Keratinocyte (primary cell): ENCODE results near the gene TTLL5. TPM values are rescaled to one million over a fixed set of nuclear protein-coding genes. Genes with fewer than 3 reads are reported as not detected.

Experiments used
- DNase-seq: peaks from one replicate; pipeline ENCODE4 v3.0.0-alpha.2; 2011; ENCODE audit warnings: low read depth, missing footprints, low spot score
- FAIRE-seq: peaks from 2 replicates; lab custom pipeline; 2011; peaks lifted over from hg19 to GRCh38; lab: Jason Lieb, UNC
- H2AFZ ChIP-seq: 2 replicates; pipeline ENCODE4 v1.6.0; 2012; ENCODE audit warnings: low read length, control low read depth, inconsistent platforms; ENCODE audit not compliant: control insufficient read depth
- H3K27ac ChIP-seq: 2 replicates; pipeline ENCODE4 v1.5.1; 2011; ENCODE audit warnings: low read length; ENCODE audit not compliant: control insufficient read depth, insufficient read depth
- H3K27me3 ChIP-seq: 3 replicates; pipeline ENCODE4 v1.6.0; 2011; ENCODE audit warnings: low read length; ENCODE audit not compliant: control insufficient read depth, insufficient read depth; ENCODE audit errors: extremely low read depth
- H3K36me3 ChIP-seq, 2 experiments: 2 replicates in 1 of 2; 3 replicates in 1 of 2; pipeline ENCODE4 v1.5.1; 2011; ENCODE audit warnings: low read length in 2 of 2, mild to moderate bottlenecking in 1 of 2; ENCODE audit not compliant: control insufficient read depth in 2 of 2, insufficient read depth in 2 of 2; ENCODE audit errors: extremely low read depth in 1 of 2
- H3K4me1 ChIP-seq: 3 replicates; pipeline ENCODE4 v1.5.1; 2011; ENCODE audit warnings: low read length; ENCODE audit not compliant: control insufficient read depth, insufficient read depth; ENCODE audit errors: extremely low read depth
- H3K4me2 ChIP-seq: 3 replicates; pipeline ENCODE4 v1.6.0; 2011; ENCODE audit warnings: low read depth, low read length; ENCODE audit not compliant: control insufficient read depth, insufficient read depth; ENCODE audit errors: extremely low read depth
- H3K4me3 ChIP-seq, 3 experiments: fragments of 200-600 bp in 1 of 3; sonication (generic) in 1 of 3; 2 replicates in 2 of 3; 3 replicates in 1 of 3; pipeline ENCODE4 v1.5.1; 2011 to 2016; ENCODE audit warnings: low read length in 3 of 3, mild to moderate bottlenecking in 3 of 3, control low read depth in 2 of 3, inconsistent platforms in 1 of 3, low read depth in 1 of 3, mixed read lengths in 1 of 3, mixed run types in 1 of 3, moderate library complexity in 1 of 3; ENCODE audit not compliant: control insufficient read depth in 2 of 3, insufficient read depth in 2 of 3; ENCODE audit errors: extremely low read depth in 1 of 3
- H3K79me2 ChIP-seq: 2 replicates; pipeline ENCODE4 v1.6.0; 2012; ENCODE audit warnings: low read length; ENCODE audit not compliant: control insufficient read depth, insufficient read depth
- H3K9ac ChIP-seq: 3 replicates; pipeline ENCODE4 v1.6.0; 2011; ENCODE audit warnings: low read length; ENCODE audit not compliant: control insufficient read depth, insufficient read depth; ENCODE audit errors: extremely low read depth
- H3K9me1 ChIP-seq: 3 replicates; pipeline ENCODE4 v1.6.0; 2011; ENCODE audit warnings: low read length; ENCODE audit not compliant: control insufficient read depth, insufficient read depth; ENCODE audit errors: extremely low read depth
- H3K9me3 ChIP-seq: 2 replicates; pipeline ENCODE4 v1.5.1; 2012; ENCODE audit warnings: low read depth, low read length; ENCODE audit not compliant: control insufficient read depth
- H4K20me1 ChIP-seq: 3 replicates; pipeline ENCODE4 v1.6.0; 2011; ENCODE audit warnings: low read length; ENCODE audit not compliant: control insufficient read depth, insufficient read depth; ENCODE audit errors: extremely low read depth
- CTCF ChIP-seq, 3 experiments: IDR thresholded peaks in 1 of 3; conservative IDR thresholded peaks in 1 of 3; optimal IDR thresholded peaks in 1 of 3; 2 replicates in 2 of 3; 3 replicates in 1 of 3; pipeline versions ENCODE3 to v1.5.1; 2011; ENCODE audit warnings: low read length in 3 of 3, mild to moderate bottlenecking in 3 of 3, moderate library complexity in 2 of 3, control low read depth in 1 of 3, inconsistent platforms in 1 of 3; ENCODE audit not compliant: insufficient read depth in 2 of 3; ENCODE audit errors: extremely low read depth in 1 of 3
- EZH2 ChIP-seq: IDR thresholded peaks from one replicate; pipeline ENCODE4 v1.6.1; 2012; ENCODE audit warnings: inconsistent platforms, mild to moderate bottlenecking, low read length, moderate library complexity
- dilution Hi-C: fragments of 300-500 bp; cut with MboI; formaldehyde crosslinking; loops from one replicate; pipeline ENCODE4 v1.7.0; 2020; ENCODE audit warnings: low sequenced_read_pairs; ENCODE audit not compliant: extremely low pct_ligation_motif_present
- polyA plus RNA-seq, 5 experiments: library from polyadenylated mRNA; depleted of rRNA in 3 of 5; stranded (reverse) in 3 of 5; stranded (forward) in 1 of 5; unstranded in 1 of 5; fragments of >200 nt; gene quantifications; 1 replicate in 1 of 5; 2 replicates in 3 of 5; 3 replicates in 1 of 5; pipeline versions ENCODE4 v1.2.1 to v1.2.3, GENCODE V29; 2011 to 2012; ENCODE audit warnings: missing spikeins in 2 of 5, low read depth in 1 of 5, low replicate concordance in 1 of 5

Gene TTLL5
- polyA plus RNA-seq, 1 donor (not counting 4 experiments of a cell fraction or from before 2014, with no cell fraction given), result 20.7 TPM

GRCh38 chr14:75649337-75649736 lies 11.7 kb upstream of the TTLL5 start:
- dilution Hi-C loops, result no loop called here
- H3K4me2 ChIP-seq, result no peak overlapping the region

GRCh38 chr14:75649773-75650172 lies 11.3 kb upstream of the TTLL5 start:
- H4K20me1 ChIP-seq, result no peaks in the 10 kb centered on the region
- no peaks in the 10 kb centered on the region for H3K27me3 ChIP-seq
- H3K4me1 ChIP-seq, result no peaks in the 10 kb centered on the region
- H3K79me2 ChIP-seq, result no peaks in the 10 kb centered on the region
- H3K9me3 ChIP-seq, result no peaks in the 10 kb centered on the region
- H3K27ac ChIP-seq, result no peak overlapping the region
- H3K4me2 ChIP-seq, result no peak overlapping the region
- H3K9ac ChIP-seq, result no peak overlapping the region
- no peak for DNase-seq
- dilution Hi-C loops, result no loop called here
- peaks cover 32 to 42% of the 10 kb centered on the region in 2 experiments for H3K36me3 ChIP-seq
- no peak for FAIRE-seq
- no peak overlapping the region for H3K4me3 ChIP-seq
- H2AFZ ChIP-seq, result no peak overlapping the region
- no peak for TF ChIP-seq EZH2
- TF ChIP-seq CTCF (optimal IDR thresholded peaks at IDR 0.05 in 1 of 3, IDR thresholded peaks at IDR 0.05 in 1 of 3, conservative IDR thresholded peaks at IDR 0.05 in 1 of 3; ENCODE audit: extremely low read depth in 1 of 3, insufficient read depth in 2 of 3, low read length in 3 of 3), result no peak
- no peaks in the 10 kb centered on the region for H3K9me1 ChIP-seq

More at GRCh38 chr14:75649337-75649736, 11.7 kb upstream of the TTLL5 start:
- DNase-seq, result no peak
- no peaks in the 10 kb centered on the region for H3K4me1 ChIP-seq
- no peaks in the 10 kb centered on the region for H3K9me3 ChIP-seq
- no peaks in the 10 kb centered on the region for H3K27me3 ChIP-seq
- H3K9me1 ChIP-seq, result no peaks in the 10 kb centered on the region
- H3K36me3 ChIP-seq, result peaks cover 31 to 42% of the 10 kb centered on the region in 2 experiments
- TF ChIP-seq EZH2 (no peak), CTCF (optimal IDR thresholded peaks at IDR 0.05 in 1 of 3, IDR thresholded peaks at IDR 0.05 in 1 of 3, conservative IDR thresholded peaks at IDR 0.05 in 1 of 3; ENCODE audit: extremely low read depth in 1 of 3, insufficient read depth in 2 of 3, low read length in 3 of 3) (no peak)
- H4K20me1 ChIP-seq, result no peaks in the 10 kb centered on the region
- no peaks in the 10 kb centered on the region for H3K79me2 ChIP-seq
- FAIRE-seq, result no peak
- H3K4me3 ChIP-seq, result no peak overlapping the region
- H3K9ac ChIP-seq, result no peak overlapping the region
- no peak overlapping the region for H3K27ac ChIP-seq
- no peak overlapping the region for H2AFZ ChIP-seq
